ENCODE measurements around the gene SATB2.

The SATB2 gene

DNA sequence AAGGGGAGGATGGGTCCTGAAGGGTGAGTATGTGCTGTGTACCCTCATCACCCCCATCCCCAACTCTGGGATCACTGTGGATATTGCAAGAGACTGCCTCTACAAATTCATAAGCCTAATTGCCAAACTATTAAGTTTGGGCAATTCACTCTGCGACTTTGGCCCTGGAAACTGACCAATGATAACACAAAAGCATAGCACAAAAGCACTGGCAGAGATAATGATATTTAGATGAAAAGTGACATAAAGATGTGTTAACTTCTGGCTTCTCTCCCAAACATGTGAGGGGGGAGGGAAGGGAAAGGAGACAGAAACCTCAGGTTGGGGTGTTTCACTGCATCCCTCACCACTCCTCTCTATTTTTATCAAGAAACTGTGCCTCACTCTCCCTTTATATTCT, 150.3 kb downstream of the SATB2 start:
- in situ Hi-C loops (cut with MboI; ENCODE audit: low sequenced_read_pairs, unreplicated experiment) = no loop called here
- DNase-seq (ENCODE audit: low spot score) = no peak
- TF ChIP-seq, protein P1, sequence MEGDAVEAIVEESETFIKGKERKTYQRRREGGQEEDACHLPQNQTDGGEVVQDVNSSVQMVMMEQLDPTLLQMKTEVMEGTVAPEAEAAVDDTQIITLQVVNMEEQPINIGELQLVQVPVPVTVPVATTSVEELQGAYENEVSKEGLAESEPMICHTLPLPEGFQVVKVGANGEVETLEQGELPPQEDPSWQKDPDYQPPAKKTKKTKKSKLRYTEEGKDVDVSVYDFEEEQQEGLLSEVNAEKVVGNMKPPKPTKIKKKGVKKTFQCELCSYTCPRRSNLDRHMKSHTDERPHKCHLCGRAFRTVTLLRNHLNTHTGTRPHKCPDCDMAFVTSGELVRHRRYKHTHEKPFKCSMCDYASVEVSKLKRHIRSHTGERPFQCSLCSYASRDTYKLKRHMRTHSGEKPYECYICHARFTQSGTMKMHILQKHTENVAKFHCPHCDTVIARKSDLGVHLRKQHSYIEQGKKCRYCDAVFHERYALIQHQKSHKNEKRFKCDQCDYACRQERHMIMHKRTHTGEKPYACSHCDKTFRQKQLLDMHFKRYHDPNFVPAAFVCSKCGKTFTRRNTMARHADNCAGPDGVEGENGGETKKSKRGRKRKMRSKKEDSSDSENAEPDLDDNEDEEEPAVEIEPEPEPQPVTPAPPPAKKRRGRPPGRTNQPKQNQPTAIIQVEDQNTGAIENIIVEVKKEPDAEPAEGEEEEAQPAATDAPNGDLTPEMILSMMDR (IDR thresholded peaks at IDR 0.05; ENCODE audit: borderline replicate concordance, control extremely low read depth, extremely low read depth, insufficient read depth, missing control alignments) = no peak

DNA sequence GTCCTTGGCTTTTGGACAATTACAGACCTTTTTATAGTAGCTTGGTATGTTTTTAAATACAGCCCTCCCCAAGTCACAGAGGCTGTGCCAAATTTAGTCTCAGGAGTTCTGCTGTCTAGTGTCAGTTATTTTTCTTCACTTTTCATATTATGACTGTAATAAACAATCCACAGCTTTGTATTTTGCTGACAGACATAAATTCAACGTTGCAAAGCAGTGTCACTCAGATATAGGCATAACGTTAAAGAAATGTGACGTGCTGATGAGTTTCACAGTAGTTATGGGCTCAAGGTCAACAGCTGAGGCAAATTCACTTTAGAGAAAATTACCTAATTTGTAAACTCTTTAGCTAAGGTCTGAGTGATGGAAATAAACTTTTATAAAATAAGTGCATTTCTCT, 151.6 kb downstream of the SATB2 start:
- in situ Hi-C loops (cut with MboI; ENCODE audit: low sequenced_read_pairs, unreplicated experiment) = no loop called here
- DNase-seq (ENCODE audit: low spot score) = no peak
- TF ChIP-seq, protein P1 (IDR thresholded peaks at IDR 0.05; ENCODE audit: borderline replicate concordance, control extremely low read depth, extremely low read depth, insufficient read depth, missing control alignments) = no peak

DNA sequence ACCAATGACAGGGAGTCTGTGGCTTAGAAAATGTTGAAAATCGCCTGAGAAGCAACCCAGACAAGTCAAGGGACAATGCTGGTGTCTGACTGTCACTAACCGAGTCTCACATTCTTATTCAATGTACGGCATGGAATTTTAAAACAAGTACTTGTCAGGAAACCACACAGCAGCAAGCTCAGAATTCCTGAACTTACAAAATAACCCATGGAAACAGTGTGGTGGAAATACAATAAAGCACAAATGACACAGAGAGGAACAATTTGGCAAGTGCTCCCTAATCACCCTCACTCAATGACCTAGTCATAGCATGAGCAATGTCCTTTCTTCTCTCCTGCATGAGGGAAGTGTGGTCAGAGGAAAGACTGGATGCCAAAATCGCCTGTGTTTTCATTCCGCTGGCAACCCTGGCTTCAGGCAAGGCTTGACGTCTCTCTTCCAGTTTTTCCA, 154.0 kb downstream of the SATB2 start:
- in situ Hi-C loops (cut with MboI; ENCODE audit: low sequenced_read_pairs, unreplicated experiment) = no loop called here
- TF ChIP-seq, protein P1 (IDR thresholded peaks at IDR 0.05; ENCODE audit: borderline replicate concordance, control extremely low read depth, extremely low read depth, insufficient read depth, missing control alignments) = no peak
- no peak for DNase-seq (ENCODE audit: low spot score)

DNA sequence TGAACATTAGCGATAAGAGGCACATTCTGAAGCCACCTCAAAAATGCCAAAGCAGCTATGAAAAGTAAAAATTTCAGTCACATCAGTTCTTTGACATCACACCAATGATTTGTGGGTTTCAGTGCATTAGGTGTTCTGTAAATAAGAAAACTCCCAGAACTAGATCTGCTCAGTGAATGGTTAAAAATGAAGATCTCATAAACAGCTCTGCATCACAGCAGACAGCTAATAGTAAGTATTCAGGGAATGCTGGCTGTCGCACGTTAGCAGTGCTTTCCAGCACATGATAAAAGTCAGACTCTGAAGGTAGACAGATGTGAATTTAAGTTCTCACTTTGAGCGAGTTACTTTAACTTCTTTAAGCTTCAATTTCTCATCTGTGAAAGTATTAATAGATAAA, 154.9 kb downstream of the SATB2 start:
- TF ChIP-seq, protein P1 (IDR thresholded peaks at IDR 0.05; ENCODE audit: borderline replicate concordance, control extremely low read depth, extremely low read depth, insufficient read depth, missing control alignments) = no peak
- in situ Hi-C loops (cut with MboI; ENCODE audit: low sequenced_read_pairs, unreplicated experiment) = no loop called here
- no peak for DNase-seq (ENCODE audit: low spot score)

DNA sequence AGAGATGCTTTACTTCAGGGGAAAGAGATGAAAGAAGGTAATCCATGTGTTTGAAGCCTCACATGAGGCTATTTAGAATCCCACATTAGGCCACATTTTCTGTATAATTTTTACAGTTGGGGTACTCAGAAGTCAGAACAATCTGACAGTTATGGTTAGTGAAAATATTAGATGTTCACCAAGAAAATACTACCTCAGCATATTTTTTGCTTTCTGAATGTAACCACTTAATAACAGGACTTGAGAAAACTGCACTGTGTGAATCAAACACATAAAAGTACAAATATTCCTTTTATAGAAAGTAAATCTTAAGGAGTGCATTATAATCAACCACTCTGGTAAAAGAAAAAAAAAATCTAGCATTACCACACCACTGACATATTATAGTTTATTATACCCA, 169.3 kb downstream of the SATB2 start:
- TF ChIP-seq, protein P1 (IDR thresholded peaks at IDR 0.05; ENCODE audit: borderline replicate concordance, control extremely low read depth, extremely low read depth, insufficient read depth, missing control alignments) = no peak
- DNase-seq (ENCODE audit: low spot score) = no peak
- in situ Hi-C loops (cut with MboI; ENCODE audit: low sequenced_read_pairs, unreplicated experiment) = no loop called here

DNA sequence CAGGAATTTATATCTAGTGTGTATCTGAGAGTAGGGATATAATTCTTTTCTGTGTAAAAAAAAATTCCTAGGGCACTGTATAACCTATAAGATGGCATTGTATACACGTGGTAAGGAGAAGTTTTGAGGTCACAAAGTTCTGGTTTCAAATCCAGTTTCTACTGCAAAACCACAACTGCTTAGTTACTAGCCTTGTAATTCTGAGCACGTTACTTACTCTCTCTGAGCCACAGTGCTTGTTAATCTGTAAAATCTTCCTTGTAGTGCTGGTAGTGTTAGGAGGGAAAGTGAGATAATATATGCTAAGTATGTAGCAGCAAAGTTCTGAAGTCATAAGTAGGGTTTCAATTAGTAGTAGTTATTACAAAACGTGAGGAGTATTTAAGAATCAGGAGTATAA, 175.4 kb downstream of the SATB2 start:
- in situ Hi-C loops (cut with MboI; ENCODE audit: low sequenced_read_pairs, unreplicated experiment) = no loop called here
- TF ChIP-seq, protein P1 (IDR thresholded peaks at IDR 0.05; ENCODE audit: borderline replicate concordance, control extremely low read depth, extremely low read depth, insufficient read depth, missing control alignments) = no peak
- no peak for DNase-seq (ENCODE audit: low spot score)

DNA sequence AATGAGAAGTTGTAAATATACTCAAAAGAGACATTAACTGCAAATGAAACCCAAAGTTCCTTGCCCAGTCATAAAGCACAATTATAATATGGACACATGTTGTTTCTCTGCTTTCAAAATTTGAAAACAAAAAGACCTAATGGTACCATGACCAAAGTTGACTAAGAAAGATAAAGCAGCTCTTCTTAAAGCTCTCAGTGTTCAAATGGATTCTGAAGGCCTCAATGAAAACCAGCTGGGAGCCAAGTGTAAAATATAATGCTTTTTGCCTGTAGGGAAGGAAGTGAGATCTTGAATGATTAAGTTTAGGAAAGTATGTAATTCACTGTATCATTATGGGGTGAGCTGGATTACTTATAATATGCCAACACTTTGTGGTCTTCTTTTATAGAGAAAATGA, 178.6 kb downstream of the SATB2 start:
- TF ChIP-seq, protein P1 (IDR thresholded peaks at IDR 0.05; ENCODE audit: borderline replicate concordance, control extremely low read depth, extremely low read depth, insufficient read depth, missing control alignments) = no peak
- in situ Hi-C loops (cut with MboI; ENCODE audit: low sequenced_read_pairs, unreplicated experiment) = no loop called here
- no peak for DNase-seq (ENCODE audit: low spot score)

Measured in GM13976 (cell line).